Smooth muscle cell (in vitro differentiated cells): ENCODE data around the gene GOLGB1. TPM values are rescaled to one million over a fixed set of nuclear protein-coding genes. Genes with fewer than 3 reads are reported as not detected.

Experiments used
- DNase-seq: peaks from one replicate; lab custom pipeline; 2025; ENCODE audit not compliant: unreplicated experiment; lab: John Stamatoyannopoulos, UW
- H2AFZ ChIP-seq: fragments of 200-600 bp; sonication (generic); 2 replicates; pipeline ENCODE4 v1.6.0; 2016; ENCODE audit warnings: antibody characterized with exemption, low read depth, mild to moderate bottlenecking
- H3F3A ChIP-seq: fragments of 200-600 bp; sonication (generic); 2 replicates; pipeline ENCODE4 v1.6.0; 2017; ENCODE audit warnings: antibody characterized with exemption, low read depth
- H3K27ac ChIP-seq: fragments of 200-600 bp; sonication (generic); 2 replicates; pipeline ENCODE4 v1.5.1; 2016; ENCODE audit warnings: low read depth, mild to moderate bottlenecking
- H3K27me3 ChIP-seq: fragments of 200-600 bp; sonication (generic); 2 replicates; pipeline ENCODE4 v1.6.1; 2016; ENCODE audit warnings: low read depth, mild to moderate bottlenecking
- H3K36me3 ChIP-seq: fragments of 200-600 bp; sonication (generic); 2 replicates; pipeline ENCODE4 v1.5.1; 2016; ENCODE audit warnings: low read depth
- H3K4me1 ChIP-seq: fragments of 200-600 bp; sonication (generic); 2 replicates; pipeline ENCODE4 v1.5.1; 2016; ENCODE audit warnings: low read depth
- H3K4me2 ChIP-seq: fragments of 200-600 bp; sonication (generic); 2 replicates; pipeline ENCODE4 v1.6.0; 2016; ENCODE audit warnings: mild to moderate bottlenecking
- H3K4me3 ChIP-seq: fragments of 200-600 bp; sonication (generic); 2 replicates; pipeline ENCODE4 v1.5.1; 2016; ENCODE audit warnings: mild to moderate bottlenecking
- H3K79me2 ChIP-seq: fragments of 200-600 bp; sonication (generic); 2 replicates; pipeline ENCODE4 v1.6.0; 2016; ENCODE audit warnings: low read depth, mild to moderate bottlenecking
- H3K9ac ChIP-seq: fragments of 200-600 bp; sonication (generic); 2 replicates; pipeline ENCODE4 v1.6.0; 2016; ENCODE audit warnings: low read depth
- H3K9me3 ChIP-seq: fragments of 200-600 bp; sonication (generic); replicated peaks from 2 replicates; pipeline ENCODE4 v1.5.1; 2016; ENCODE audit warnings: low read depth
- H4K20me1 ChIP-seq: fragments of 200-600 bp; sonication (generic); 2 replicates; pipeline ENCODE4 v1.6.0; 2016; ENCODE audit warnings: low read depth
- CTCF ChIP-seq: fragments of 200-600 bp; sonication (generic); IDR thresholded peaks from 2 replicates; pipeline ENCODE4 v1.5.1; 2017; ENCODE audit warnings: borderline replicate concordance, mild to moderate bottlenecking, antibody characterized with exemption; ENCODE audit not compliant: insufficient read depth, poor library complexity, severe bottlenecking
- WGBS: methylation state at CpG from one replicate; pipeline ENCODE4 v1.1.7; 2016; ENCODE audit warnings: low lambda C conversion rate; 5-methylcytosine and 5-hydroxymethylcytosine counted together
- polyA plus RNA-seq: library from polyadenylated mRNA; unstranded; fragments of >200 nt; fragmentation: Nextera tagmentation; extraction: Ambion mirVana; gene quantifications from 2 replicates; pipeline ENCODE4 v1.2.1, GENCODE V29; 2016
- total RNA-seq: library from RNA; depleted of rRNA; stranded (reverse); fragments of >200 nt; gene quantifications from 2 replicates; pipeline ENCODE4 v1.2.3, GENCODE V29; 2014

The GOLGB1 gene
- total and polyA plus RNA-seq, 2 experiments from 2014 or later, result 41.9 to 68.5 TPM

- Histone ChIP-seq H3K27ac (no peak overlapping the region), H3K9me3 (no peaks in the 10 kb centered on the region), H2AFZ (no peak overlapping the region), H3F3A (no peaks in the 10 kb centered on the region), H3K79me2 (no peaks in the 10 kb centered on the region), H3K9ac (no peak overlapping the region), H3K4me3 (no peak overlapping the region), H3K4me2 (no peak overlapping the region), H4K20me1 (peaks cover 4% of the 10 kb centered on the region), H3K36me3 (peaks cover 47% of the 10 kb centered on the region), H3K4me1 (no peaks in the 10 kb centered on the region), H3K27me3 (no peaks in the 10 kb centered on the region)
- TF ChIP-seq CTCF, result no peak
- no peak for DNase-seq
Observed at GRCh38 chr3:121670676-121671075, 78.9 kb downstream of the GOLGB1 start.

- WGBS, result 90% methylated on average over 4 of the region's 4 CpGs
- no peaks in the 10 kb centered on the region for H3K27me3 ChIP-seq
- H3K4me1 ChIP-seq, result no peaks in the 10 kb centered on the region
- no peak overlapping the region for H3K4me2 ChIP-seq
- DNase-seq, result no peak
- H3K9ac ChIP-seq, result no peak overlapping the region
- H3K79me2 ChIP-seq, result no peaks in the 10 kb centered on the region
- H3K9me3 ChIP-seq, result no peaks in the 10 kb centered on the region
- H2AFZ ChIP-seq, result no peak overlapping the region
- no peak overlapping the region for H3K27ac ChIP-seq
- H4K20me1 ChIP-seq, result peaks cover 4% of the 10 kb centered on the region
- no peak overlapping the region for H3K4me3 ChIP-seq
- peaks cover 36% of the 10 kb centered on the region for H3K36me3 ChIP-seq
- no peak for TF ChIP-seq CTCF
- H3F3A ChIP-seq, result peaks cover 20% of the 10 kb centered on the region
Observed at GRCh38 chr3:121667333-121667732, 82.2 kb downstream of the GOLGB1 start.

GRCh38 chr3:121665488-121665887, 84.1 kb downstream of the GOLGB1 start:
- H3K27me3 ChIP-seq, result no peaks in the 10 kb centered on the region
- no peaks in the 10 kb centered on the region for H4K20me1 ChIP-seq
- no peaks in the 10 kb centered on the region for H3K79me2 ChIP-seq
- no peak overlapping the region for H2AFZ ChIP-seq
- H3K36me3 ChIP-seq, result peaks cover 27% of the 10 kb centered on the region
- 95% methylated on average over 2 of the region's 2 CpGs for WGBS
- H3K9ac ChIP-seq, result no peak overlapping the region
- TF ChIP-seq CTCF, result no peak
- peaks cover 20% of the 10 kb centered on the region for H3F3A ChIP-seq
- no peak overlapping the region for H3K4me3 ChIP-seq
- no peak for DNase-seq
- H3K27ac ChIP-seq, result no peak overlapping the region
- H3K9me3 ChIP-seq, result no peaks in the 10 kb centered on the region
- H3K4me1 ChIP-seq, result no peaks in the 10 kb centered on the region
- no peak overlapping the region for H3K4me2 ChIP-seq

- H3K36me3 ChIP-seq, result peaks cover 22% of the 10 kb centered on the region
Observed at GRCh38 chr3:121663171-121663847, 86.2 kb downstream of the GOLGB1 start.

More at GRCh38 chr3:121663171-121663847, 86.2 kb downstream of the GOLGB1 start:
- Histone ChIP-seq H3K9ac (no peak overlapping the region), H3K79me2 (no peaks in the 10 kb centered on the region), H4K20me1 (no peaks in the 10 kb centered on the region), H3K4me2 (no peak overlapping the region), H3K27ac (no peak overlapping the region), H3K4me3 (no peak overlapping the region), H3K9me3 (no peaks in the 10 kb centered on the region), H3K4me1 (no peaks in the 10 kb centered on the region), H3K27me3 (no peaks in the 10 kb centered on the region), H2AFZ (no peak overlapping the region), H3F3A (peaks cover 20% of the 10 kb centered on the region)
- TF ChIP-seq CTCF, result no peak
- DNase-seq, result no peak
- WGBS, result 83% methylated on average over 2 of the region's 2 CpGs
